GM18517 (cell line): ENCODE data around the gene SORD.
"Not testable (repeated sequence)": the region's sequence is repeated elsewhere in the genome, so short reads cannot be mapped to it uniquely, and the experiment has no call there.

ENCODE experiments used
- ATAC-seq: cut with Tn5 transposase; IDR thresholded peaks from one replicate; pipeline ENCODE4 v1.9.1; 2021; ENCODE audit warnings: mild to moderate bottlenecking, moderate library complexity; ENCODE audit not compliant: unreplicated experiment

SORD gene

DNA sequence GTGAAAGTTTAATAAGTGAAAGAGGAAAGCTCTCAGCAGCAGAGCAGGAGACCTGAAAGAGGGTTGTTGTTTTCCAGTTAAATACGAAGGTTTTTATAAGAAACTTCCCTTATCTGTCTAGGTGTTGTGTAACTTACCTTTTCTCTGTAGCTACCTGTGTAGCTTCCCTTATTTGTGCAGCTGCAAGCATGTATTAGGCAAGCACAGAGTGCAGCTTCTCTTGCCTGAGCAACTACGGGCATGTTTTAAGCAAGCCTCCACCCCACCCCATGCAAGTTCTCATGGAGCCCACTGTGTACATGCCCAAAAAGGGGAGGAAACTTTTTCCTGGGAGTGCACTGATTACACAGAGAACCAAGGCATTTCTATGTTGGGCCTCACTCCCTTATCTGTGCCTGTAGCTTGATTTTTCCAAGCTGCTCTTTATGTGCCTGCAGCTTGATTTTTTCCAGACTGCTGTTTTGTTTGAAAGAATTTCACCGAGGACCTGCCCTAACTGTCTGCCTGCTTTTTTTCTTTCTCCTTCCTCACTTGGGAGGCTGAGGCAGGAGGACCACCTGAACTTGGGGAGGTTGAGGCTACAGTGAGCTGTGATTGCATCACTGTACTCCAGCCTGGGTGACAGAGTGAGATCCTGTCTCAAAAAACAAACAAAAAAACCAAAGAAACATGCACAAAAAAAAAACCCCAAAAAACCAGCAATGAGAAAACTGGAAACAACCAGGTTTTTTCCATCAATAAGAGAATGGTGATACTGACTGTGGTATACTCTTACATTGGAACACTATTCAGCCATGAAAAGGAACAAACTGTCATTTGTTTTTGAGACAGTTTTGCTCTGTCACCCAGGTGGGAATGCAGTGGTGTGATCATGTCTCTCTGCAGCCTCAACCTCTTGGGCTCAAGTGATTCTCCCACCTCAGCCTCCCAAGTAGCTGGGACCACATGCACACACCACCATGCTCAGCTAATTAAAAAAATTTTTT lies 36.0 kb downstream of the SORD start:
- ATAC-seq, result not testable (repeated sequence)

DNA sequence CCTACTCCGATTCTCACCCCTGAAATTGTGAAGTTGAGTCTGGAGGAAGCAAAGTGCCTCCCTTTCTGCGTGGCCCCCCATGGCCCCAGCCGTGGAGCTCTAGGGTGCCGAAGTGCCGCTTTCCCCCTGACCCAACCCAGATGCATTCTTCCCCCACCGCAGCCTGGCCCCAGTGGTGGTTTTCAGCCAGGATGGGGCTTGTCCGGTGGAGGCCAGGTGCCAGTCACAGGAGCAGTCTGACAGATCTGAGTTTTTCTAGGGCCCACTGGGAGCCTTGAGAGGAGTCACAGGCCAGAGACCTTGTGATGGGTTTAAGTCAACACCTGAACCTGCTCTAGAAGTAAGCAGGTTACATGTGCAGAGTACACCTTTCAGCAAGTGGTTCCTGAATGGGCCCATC lies 39.3 kb downstream of the SORD start:
- not testable (repeated sequence) for ATAC-seq

DNA sequence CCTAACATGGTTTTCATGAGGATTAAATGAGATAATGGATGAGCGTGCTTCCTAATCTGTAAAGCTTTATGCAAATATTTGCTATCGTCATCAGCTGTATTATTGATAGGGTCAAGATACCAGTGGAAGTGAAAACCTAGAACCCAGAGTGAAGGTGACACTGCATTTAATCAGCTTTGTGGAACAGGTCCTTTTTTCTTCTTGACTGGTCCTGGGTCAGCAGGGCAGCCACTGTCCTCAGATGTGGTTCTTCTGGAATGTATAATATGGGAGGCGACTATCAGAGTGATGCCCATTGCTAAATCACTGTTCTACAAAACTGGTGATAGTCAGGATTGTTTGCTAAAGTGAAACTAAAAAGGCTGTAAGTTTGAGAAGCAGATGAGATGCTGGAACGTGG lies 41.4 kb downstream of the SORD start:
- ATAC-seq, result no peak

DNA sequence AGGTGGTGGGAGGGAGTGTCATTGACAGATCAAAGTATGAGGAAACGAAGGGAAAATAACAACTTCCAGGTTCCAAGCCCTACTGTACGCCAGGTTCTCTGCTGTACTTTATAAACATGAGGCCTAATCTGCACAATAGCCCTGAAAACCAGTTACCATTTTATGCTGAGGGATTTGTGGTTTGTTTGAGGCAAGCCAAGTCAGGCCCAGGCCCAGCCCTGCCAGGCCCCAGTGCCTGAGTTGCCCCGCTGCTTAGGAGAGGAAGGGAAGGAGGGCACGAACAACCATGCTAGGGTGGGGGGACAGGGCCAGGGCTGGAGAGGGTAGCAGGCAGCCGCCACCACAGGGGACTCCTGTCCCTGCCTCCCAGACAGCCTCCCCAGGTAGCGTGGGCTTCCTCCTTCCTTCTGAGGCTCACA lies 47.0 kb downstream of the SORD start:
- not testable (repeated sequence) for ATAC-seq

DNA sequence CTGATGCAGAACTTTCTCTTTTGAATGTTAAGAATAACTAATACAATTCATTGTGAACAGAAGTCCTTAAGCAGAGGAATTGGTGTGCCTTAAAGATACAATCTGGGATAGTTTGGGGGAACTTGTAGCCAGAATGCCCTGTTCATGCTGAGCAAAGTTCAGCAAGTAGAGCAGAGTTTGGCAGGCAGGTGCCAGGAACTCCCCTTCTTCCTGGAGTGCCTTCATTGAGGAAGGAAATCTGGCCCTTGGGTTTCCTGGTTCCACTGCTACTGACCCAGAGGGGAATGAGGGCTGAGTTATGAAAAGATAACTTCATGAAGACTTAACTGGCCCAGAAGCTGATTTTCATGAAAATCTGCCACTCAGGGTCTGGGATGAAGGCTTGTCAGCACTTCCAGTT lies 50.6 kb downstream of the SORD start:
- ATAC-seq, result not testable (repeated sequence)

DNA sequence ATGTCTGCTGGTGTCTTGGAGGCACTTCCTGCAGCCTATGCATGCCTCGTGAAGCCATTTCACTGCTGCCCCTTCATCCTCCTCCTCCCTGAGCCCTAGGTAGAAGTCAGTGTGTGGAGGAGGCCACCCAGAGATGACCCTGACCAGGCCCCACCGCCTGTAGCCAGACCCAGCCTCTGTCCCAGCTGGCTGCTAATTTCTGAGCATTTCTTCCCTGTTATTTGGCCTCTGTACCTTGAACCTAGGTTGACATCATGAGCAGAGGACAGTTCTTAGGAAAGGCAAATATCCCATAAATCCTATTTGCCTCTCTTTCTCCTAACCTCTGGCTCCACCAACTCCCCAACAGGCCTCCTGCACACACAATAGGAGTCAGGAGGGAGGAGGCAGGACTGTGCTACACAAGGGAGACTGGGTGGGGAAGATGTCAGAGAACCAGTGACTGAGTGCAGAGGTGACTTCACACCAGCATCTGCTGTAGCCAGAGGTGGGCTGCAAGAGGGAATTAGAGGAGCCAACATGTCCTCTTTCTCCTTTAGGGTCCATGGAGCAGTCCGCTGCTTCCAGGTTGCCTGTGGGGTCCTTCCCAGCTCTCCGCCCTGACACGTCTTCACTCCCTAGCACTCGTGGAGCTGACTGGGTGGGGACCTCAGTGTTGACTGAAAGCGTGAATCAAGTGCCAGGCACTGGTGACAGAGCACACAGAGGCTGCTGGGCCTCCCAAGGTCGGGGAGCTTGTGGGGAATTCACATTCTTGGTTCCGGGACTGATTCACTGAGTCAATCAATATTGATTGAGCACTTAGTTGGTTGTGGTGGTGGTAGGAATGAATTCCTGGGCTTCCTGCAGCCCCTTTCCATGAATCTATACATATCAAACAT lies 52.7 kb downstream of the SORD start:
- ATAC-seq, result not testable (repeated sequence)

DNA sequence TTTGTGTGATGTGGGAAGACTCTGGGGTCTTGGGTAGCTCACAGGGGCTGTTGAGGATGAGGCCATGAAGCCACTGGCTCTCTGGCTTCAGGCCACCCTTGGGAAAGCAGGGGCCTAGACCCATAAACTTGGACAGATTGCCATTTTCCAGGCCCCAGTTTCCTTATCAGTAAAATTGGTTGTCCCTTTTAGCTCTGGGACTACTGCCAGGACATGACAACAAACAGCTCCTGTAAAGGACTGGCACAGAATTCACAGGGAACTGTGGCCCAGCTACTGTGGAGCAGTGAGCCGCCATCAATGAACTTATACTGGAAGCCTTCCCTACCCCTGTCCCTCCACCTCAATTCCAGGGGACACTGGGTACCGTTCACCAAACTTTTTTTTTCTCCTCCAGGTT lies 54.4 kb downstream of the SORD start:
- ATAC-seq, result not testable (repeated sequence)

DNA sequence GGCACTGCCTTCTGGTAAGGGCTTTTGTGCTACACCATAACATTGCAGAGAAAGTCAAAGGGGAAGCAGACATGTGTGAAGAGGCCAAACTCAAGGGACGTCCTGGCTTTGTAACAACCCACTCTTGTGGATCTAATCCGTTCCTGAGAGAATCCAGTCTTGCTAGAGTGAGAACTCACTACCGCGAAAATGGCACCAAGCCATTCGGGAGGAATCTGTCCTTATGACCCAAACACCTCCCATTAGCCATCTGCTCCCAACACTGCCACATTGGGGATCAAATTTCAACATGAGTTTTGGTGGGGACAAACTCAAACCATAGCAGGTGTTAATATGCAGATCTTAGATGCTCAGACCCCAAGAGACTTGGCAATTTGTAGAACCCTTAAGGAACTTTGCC lies 56.2 kb downstream of the SORD start:
- ATAC-seq, result not testable (repeated sequence)

DNA sequence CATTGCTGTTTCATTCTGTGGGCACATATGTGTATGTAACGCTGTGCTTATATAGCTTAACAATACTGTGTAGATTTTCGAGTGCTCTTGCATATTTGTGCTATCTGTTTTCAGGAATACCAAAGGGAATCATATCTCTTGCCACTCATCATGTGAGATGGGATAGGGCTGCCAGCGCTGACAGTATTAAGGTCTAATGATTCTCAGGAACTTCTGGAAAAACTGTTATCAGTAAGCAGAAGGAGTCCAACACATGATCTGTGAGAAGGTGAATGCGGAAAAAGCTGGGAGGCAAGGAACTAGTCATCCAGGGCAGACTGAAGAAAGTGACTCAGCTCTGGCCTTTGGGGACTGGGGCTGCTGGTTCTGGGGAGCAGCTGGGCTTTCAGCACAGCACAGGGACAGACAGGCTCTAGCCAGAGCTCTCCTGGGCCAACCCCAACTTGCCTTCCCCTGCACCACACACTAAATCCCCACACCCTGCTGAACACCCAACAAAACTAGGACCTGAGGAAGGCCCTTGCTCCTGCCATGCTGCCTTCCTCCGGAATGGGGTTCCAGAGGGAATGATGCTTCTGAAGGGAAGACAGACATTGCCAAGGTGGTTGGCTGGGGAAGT lies 56.7 kb downstream of the SORD start:
- ATAC-seq, result not testable (repeated sequence)

DNA sequence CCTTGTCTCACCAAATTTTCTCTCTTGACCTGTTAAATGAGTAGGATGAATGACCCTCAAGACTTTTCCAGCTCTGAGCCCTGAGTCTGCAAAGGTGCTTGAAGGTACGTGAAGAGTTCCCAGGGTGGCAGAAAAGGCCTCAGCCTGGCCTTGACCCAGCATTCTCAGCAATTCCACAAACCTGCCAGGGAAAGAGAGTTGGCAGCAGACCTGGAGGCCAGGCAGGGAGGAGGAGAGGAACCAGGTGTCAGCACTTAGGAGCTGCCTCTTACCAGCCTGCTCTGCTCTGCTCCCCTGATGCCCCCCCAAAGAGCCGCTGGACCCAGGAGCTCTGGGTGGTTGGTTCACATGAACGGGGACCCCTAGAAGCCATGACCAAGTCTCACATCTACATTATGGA lies 57.6 kb downstream of the SORD start:
- ATAC-seq, result not testable (repeated sequence)

DNA sequence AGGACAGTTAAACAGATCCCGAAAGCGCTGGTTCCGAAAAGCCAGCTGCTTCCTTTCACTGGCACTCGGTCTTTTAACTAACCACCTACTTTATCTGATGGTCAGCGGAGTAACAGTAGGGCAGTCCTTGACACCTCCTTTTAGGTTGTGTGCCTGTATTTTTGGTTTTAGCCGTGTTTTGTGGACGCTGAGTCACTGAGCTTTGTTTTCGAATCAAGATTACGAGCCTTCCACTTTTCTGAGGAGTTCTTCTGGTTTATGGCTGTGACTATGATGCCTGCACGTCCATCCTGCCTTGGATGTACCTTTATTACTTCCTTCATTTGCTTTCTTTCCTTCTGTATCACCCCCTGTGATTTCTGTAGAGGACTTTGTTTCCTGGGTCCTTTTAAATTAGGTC lies 59.4 kb downstream of the SORD start:
- ATAC-seq, result not testable (repeated sequence)

DNA sequence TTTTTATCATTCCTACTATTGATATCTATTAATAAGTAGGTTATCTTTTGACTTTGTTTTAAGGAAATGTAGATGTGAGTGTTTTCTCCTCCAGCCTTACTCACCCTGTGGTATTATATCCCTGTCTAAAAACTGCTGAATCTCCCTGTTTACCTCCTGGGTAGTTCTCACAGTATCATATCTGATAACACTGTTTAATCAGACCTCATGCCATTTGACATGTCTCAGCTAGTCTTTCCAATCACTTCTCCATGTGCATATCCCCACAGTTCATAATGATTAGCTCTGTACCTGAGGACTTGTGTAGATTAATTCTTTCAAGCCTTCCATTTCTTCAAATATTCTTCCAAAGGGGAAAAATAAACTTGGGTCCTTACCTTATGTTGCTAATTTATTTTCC lies 60.2 kb downstream of the SORD start:
- no peak for ATAC-seq

DNA sequence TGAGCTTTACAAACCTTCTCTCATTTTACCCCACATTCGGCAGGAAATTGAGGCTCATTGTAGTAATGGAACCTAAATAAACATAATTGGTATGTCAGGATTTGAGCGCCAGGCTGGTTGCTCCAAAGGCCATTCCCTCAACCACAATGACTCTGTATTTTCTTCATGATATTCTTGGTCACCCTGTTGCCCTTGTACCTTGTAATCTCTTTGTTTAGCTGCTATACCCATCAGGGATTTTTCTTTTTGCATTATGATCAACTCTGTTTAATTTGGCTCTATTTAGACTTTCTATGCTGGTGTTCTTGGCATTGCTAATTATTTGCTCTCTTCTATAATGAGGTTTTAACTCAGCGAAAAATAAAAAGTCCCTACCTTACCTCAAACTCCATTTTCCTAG lies 61.2 kb downstream of the SORD start:
- ATAC-seq, result no peak

DNA sequence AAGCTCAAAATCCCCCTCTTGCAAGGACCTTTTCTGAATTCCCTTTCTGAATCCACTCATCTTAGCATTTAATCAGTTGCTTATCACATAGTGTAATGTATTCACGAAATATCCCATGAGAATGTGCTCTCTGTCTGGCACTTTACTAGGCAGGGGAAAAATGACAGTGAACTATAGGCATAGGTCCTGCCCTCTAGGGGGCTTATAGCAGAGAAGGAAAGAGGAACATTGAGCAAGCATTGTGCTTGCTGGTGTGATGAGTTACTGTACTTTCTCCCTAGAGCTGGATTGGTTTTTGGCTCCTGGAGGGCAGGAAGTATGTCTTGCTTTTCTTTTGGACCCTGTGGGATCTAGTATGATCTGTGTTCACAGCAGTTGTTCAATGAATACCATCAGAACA lies 64.5 kb downstream of the SORD start:
- ATAC-seq, result no peak

DNA sequence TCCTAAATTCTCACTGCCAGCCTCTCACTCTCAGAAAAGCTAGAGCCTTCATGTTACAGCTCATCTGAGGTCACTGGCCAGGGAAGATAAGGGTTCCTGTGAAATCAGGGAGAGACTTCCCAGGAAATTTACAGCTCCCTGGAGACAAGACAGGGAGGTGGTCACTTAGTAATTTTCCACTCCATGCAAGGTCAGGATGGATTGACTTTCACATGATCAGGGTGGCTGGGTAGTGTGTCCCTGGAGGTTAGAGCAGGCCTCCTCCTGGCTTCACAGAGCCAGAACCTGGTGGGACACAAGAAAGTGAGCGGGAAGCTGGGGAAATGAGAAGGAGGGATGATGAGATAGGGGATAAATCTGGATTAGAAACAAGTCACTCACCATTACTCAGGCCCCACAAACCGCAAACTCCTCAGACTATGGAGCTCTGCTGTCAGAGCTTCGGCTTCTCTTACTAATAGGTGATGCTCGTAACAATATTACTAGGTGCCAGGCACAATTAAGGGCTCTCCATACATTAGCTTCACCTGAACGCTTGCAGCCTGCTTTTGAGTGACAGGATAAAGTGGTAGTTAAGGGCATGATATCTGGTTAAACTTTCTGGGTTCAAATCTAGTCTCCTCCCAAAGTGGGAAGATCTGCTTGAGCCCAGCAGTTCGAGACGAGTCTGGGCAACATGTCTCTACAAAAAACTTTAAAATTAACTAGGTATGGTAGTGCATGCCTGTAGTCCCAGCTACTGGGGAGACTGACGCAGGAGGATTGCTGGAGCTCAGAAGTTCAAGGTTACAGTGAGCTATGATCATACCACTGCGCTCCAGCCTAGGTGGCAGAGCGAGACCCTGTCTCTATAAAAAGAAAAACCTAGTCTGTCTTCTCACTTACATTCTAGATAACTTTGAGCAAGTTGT lies 66.1 kb downstream of the SORD start:
- no peak for ATAC-seq

DNA sequence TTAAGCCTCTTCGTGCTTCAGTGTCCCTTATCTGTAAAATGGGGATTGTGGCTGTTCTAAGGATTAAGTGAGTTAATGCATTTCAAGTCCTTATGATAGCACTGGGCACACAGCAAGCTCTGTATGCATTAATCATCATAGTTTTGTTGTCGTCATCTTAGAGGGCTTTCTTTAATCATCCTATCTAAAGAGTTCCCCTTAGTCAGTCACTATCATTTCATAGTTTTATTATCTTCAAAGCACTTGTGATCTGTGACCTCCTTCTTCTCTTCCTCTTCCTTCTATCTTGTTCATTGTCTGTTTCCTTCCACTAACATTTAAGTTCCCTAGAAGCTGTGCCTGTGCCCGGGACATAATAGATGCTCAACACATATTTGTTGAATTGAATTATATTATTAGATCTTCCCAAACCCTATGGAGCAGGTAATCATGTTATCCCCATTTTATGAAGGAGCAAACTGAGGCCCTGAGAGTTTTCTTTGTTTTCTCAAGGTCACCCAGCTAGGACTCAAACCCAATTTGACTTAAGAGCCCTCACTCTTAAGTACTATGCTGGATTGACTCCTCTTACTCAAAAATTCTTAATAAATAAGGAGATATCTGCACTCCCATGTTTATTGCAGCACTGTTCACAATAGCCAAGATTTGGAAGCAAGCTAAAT lies 66.8 kb downstream of the SORD start:
- no peak for ATAC-seq

DNA sequence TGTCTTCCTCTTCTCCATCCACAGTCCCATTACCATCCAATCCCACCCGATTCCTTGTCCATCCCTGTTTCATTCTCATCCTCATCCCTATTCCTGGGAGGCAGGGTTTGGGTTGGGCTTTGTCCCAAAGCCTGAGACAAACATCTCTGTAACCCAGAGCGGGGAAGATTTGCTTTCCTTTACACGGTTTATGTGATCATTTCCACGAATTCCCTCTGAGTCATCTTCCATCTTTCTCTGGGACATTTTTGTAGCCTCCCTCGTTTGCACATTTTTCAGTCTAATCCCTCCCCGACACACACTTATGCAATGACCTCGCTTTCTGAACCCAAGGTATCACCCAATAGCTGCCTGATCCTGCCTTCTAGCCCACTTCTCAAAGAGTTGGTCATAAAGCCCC lies 68.2 kb downstream of the SORD start:
- no peak for ATAC-seq

DNA sequence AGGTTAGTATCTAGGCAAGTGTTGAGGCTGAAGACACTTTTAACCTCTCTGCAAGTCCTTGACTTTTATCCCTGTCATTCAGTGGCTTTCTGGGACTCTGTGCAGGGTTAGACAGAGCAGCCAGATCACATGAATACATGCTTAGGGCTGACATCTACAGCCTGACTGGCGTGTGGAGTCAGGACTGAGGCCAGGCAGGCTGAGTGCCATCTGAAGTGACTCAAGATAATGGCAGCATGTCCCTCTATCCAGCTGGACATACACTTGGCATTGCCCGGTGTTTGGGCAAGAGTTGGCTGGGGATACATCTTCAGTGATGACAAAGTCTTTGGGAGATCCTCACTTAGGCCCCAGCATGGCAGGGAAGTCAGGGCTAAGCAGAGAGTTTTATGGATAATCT lies 68.6 kb downstream of the SORD start:
- no peak for ATAC-seq

DNA sequence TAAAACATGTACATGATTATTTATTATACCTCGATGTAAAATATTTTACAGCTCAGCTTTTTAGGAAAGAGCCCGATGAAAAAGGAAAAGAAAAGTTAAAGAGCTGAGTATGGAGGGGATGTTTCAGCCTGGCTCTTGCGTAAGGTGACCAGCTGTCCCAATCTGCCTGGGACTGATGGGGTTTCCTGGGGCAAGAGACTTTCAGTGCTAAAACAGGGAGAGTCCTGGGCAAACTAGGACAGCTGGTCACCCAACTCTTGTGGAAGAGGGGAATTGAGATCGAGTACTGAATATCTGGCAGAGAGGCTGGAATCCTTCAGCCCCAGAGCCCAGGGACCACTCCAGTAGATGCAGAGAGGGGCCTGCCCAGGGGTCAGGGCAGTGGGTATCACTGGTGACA lies 70.0 kb downstream of the SORD start:
- ATAC-seq, result no peak
